ENCODE measurements around the gene SLC46A3. TPM values are rescaled to one million over a fixed set of nuclear protein-coding genes. Genes with fewer than 3 reads are reported as not detected.

The SLC46A3 gene
- polyA plus RNA-seq, 2 of the 4 experiments (the other 2 are of a cell fraction) = 2.1 to 6.8 TPM

DNA sequence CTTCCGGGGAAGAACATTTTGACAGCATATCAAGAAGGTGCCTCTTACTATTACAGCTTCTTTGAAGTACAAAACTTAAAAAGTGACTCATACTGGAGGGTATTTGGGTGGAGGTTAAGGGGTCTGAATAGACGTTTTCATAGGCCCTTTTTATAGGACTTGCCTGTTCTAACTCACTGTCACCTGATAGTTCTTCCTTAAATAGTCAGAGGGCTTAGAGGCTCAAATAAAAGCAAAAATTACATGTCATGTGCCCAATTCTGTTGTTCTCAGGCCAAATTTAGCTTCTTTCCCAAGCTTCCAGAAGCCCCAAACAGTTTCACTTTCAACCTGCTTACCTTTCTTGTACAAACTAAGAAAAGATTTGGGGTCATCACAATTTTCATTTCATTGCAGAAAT, 16.1 kb upstream of the SLC46A3 start:
- no peak for ATAC-seq
- DNase-seq (ENCODE audit: low read depth in 1 of 2, low spot score in 1 of 2) = no peak
- WGBS (ENCODE audit: missing lambda C conversion rate) = 50% methylated on average over 2 of the region's 2 CpGs
- TF ChIP-seq ZFP36 (IDR thresholded peaks at IDR 0.05; ENCODE audit: borderline replicate concordance, partially characterized antibody) (no peak), GATA3 (IDR thresholded peaks at IDR 0.05; ENCODE audit: borderline replicate concordance) (no peak), E2F6 (IDR thresholded peaks at IDR 0.05; ENCODE audit: borderline replicate concordance, low read depth) (no peak), NFE2L2 (conservative IDR thresholded peaks at IDR 0.05; ENCODE audit: low read length) (no peak), SREBF2 (IDR thresholded peaks at IDR 0.05) (no peak), RCOR1 (IDR thresholded peaks at IDR 0.05; ENCODE audit: low read depth, low read length) (no peak), HEYL (CRISPR knock-in tag; IDR thresholded peaks at IDR 0.05) (no peak), RAD21 (conservative IDR thresholded peaks at IDR 0.05 in 1 of 2, IDR thresholded peaks at IDR 0.05 in 1 of 2) (no peak), BHLHE40 (IDR thresholded peaks at IDR 0.05; ENCODE audit: low read depth, low read length) (no peak), ESRRA (IDR thresholded peaks at IDR 0.05; ENCODE audit: borderline replicate concordance, low read length) (no peak), EHMT2 (IDR thresholded peaks at IDR 0.05; ENCODE audit: low read depth) (no peak)
- TF ChIP-seq, protein P1, sequence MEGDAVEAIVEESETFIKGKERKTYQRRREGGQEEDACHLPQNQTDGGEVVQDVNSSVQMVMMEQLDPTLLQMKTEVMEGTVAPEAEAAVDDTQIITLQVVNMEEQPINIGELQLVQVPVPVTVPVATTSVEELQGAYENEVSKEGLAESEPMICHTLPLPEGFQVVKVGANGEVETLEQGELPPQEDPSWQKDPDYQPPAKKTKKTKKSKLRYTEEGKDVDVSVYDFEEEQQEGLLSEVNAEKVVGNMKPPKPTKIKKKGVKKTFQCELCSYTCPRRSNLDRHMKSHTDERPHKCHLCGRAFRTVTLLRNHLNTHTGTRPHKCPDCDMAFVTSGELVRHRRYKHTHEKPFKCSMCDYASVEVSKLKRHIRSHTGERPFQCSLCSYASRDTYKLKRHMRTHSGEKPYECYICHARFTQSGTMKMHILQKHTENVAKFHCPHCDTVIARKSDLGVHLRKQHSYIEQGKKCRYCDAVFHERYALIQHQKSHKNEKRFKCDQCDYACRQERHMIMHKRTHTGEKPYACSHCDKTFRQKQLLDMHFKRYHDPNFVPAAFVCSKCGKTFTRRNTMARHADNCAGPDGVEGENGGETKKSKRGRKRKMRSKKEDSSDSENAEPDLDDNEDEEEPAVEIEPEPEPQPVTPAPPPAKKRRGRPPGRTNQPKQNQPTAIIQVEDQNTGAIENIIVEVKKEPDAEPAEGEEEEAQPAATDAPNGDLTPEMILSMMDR (IDR thresholded peaks at IDR 0.05) = no peak
- no peak for FAIRE-seq
- H3K4me3 ChIP-seq = no peak overlapping the region
- H3K4me1 ChIP-seq = no peaks in the 10 kb centered on the region
- H3K27ac ChIP-seq = no peak overlapping the region
- H3K4me2 ChIP-seq = no peak overlapping the region
- no peaks in the 10 kb centered on the region for H3K9me3 ChIP-seq
- ChIA-PET POLR2A (no interaction called here), CTCF (no interaction called here)

- FAIRE-seq (no peak), ATAC-seq (no peak), DNase-seq (ENCODE audit: low read depth in 1 of 2, low spot score in 1 of 2) (no peak)
- Histone ChIP-seq H3K4me2 (no peak overlapping the region), H3K9me3 (no peaks in the 10 kb centered on the region), H3K4me3 (no peak overlapping the region), H3K4me1 (no peaks in the 10 kb centered on the region), H3K27ac (no peak overlapping the region)
- ChIA-PET POLR2A (no interaction called here), CTCF (no interaction called here)
- 49% methylated on average over 3 of the region's 3 CpGs for WGBS (ENCODE audit: missing lambda C conversion rate)
- TF ChIP-seq, protein P2, sequence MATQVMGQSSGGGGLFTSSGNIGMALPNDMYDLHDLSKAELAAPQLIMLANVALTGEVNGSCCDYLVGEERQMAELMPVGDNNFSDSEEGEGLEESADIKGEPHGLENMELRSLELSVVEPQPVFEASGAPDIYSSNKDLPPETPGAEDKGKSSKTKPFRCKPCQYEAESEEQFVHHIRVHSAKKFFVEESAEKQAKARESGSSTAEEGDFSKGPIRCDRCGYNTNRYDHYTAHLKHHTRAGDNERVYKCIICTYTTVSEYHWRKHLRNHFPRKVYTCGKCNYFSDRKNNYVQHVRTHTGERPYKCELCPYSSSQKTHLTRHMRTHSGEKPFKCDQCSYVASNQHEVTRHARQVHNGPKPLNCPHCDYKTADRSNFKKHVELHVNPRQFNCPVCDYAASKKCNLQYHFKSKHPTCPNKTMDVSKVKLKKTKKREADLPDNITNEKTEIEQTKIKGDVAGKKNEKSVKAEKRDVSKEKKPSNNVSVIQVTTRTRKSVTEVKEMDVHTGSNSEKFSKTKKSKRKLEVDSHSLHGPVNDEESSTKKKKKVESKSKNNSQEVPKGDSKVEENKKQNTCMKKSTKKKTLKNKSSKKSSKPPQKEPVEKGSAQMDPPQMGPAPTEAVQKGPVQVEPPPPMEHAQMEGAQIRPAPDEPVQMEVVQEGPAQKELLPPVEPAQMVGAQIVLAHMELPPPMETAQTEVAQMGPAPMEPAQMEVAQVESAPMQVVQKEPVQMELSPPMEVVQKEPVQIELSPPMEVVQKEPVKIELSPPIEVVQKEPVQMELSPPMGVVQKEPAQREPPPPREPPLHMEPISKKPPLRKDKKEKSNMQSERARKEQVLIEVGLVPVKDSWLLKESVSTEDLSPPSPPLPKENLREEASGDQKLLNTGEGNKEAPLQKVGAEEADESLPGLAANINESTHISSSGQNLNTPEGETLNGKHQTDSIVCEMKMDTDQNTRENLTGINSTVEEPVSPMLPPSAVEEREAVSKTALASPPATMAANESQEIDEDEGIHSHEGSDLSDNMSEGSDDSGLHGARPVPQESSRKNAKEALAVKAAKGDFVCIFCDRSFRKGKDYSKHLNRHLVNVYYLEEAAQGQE (IDR thresholded peaks at IDR 0.05) = no peak
- TF ChIP-seq HOXA7 (CRISPR knock-in tag; IDR thresholded peaks at IDR 0.05) = no peak
- no peak for TF ChIP-seq SMC3 (IDR thresholded peaks at IDR 0.05)
- no peak for TF ChIP-seq ZC3H11A (IDR thresholded peaks at IDR 0.05)
- no peak for TF ChIP-seq RCOR1 (IDR thresholded peaks at IDR 0.05; ENCODE audit: low read depth, low read length)
- TF ChIP-seq ZFP36 (IDR thresholded peaks at IDR 0.05; ENCODE audit: borderline replicate concordance, partially characterized antibody) = no peak
- no peak for TF ChIP-seq POLR2AphosphoS2 (conservative IDR thresholded peaks at IDR 0.05; ENCODE audit: low read length)
- no peak for TF ChIP-seq MAFK (IDR thresholded peaks at IDR 0.05; ENCODE audit: partially characterized antibody)
- TF ChIP-seq CBX2 (IDR thresholded peaks at IDR 0.05; ENCODE audit: borderline replicate concordance, low read depth) = no peak
Measured at GRCh38 chr13:28730762-28731161, 12.0 kb upstream of the SLC46A3 start.
